Measurements from ENCODE around the gene MYH13.

The MYH13 gene

GRCh38 chr17:10403589-10403988 is 30.8 kb upstream of the MYH13 start:
- H3K4me3 ChIP-seq (ENCODE audit: low read depth, low read length): no peak overlapping the region
- DNase-seq (ENCODE audit: low read depth, low spot score): no peak
- ChIA-PET POLR2A (no interaction called here), CTCF (no interaction called here)
- TF ChIP-seq CTCF (IDR thresholded peaks at IDR 0.05; ENCODE audit: insufficient read depth, low read length, missing control alignments): no peak

- H3K4me3 ChIP-seq (ENCODE audit: low read depth, low read length): no peak overlapping the region
- TF ChIP-seq CTCF (IDR thresholded peaks at IDR 0.05; ENCODE audit: insufficient read depth, low read length, missing control alignments): no peak
- POLR2A ChIA-PET: no interaction called here
- CTCF ChIA-PET: no interaction called here
- no peak for DNase-seq (ENCODE audit: low read depth, low spot score)
Observed at GRCh38 chr17:10398352-10398751, 25.5 kb upstream of the MYH13 start.

DNA sequence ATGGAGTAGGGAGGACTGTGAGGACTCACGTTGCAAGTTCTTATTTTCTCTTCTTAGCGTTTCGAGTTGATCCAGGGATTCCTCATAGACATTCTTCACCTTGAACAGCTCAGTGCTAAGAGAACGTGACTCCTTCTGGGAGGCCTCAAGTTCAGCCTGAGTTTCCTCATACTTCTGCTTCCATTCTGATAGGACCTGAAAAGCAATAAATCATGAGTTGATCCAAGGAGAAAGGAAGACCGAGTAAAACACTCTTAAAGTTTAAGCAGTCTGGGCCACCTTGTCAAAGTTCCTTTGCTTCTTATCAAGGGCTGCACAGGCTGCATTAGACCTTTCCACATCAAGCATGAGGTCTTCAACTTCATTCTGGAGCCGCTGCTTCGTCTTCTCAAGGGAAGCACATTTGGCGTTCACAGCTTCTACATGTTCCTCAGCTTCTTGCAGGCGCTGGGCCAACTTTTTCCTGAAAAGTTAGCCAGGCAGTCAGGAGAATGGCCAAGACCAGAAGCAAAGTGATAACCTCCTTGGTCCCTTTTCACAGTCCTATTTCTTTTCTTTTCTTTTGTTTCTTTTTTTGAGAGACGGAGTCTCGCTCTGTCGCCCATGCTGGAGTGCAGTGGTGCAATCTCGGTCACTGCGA is 23.8 kb upstream of the MYH13 start:
- no peak for TF ChIP-seq CTCF (IDR thresholded peaks at IDR 0.05; ENCODE audit: insufficient read depth, low read length, missing control alignments)
- CTCF ChIA-PET: no interaction called here
- H3K4me3 ChIP-seq (ENCODE audit: low read depth, low read length): no peak overlapping the region
- POLR2A ChIA-PET: no interaction called here
- no peak for DNase-seq (ENCODE audit: low read depth, low spot score)

DNA sequence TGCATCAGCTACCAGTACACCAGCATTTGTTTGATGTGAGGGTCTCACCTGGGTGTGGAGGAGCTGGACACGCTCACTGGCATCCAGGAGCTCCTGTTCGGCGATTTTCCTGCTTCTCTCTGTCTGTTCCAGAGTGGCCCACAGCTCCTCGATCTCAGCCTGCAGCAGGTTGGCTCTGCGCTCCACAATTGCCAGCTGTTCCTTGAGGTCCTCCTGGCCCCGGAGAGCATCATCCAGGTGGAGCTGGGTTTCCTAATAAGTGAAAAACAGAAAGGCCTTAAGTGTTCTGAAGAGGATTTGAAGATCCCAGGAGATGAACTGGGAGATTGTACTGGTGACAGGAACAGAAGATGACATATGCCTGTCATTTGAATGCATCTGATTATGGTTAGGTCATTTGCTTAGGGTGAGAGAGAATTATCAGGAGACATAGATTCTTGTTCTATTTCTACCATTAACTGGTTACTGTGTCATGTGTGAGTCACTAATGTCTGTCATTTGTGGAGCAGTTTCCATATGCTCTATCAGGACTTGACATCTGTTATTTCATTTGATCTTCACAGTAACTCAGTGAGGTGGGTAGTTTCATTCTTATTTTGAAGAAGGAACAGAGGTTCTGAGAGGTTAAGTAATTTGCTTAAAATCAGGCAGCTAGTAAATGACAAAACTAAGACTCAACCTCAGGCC is 21.5 kb upstream of the MYH13 start:
- TF ChIP-seq CTCF (IDR thresholded peaks at IDR 0.05; ENCODE audit: insufficient read depth, low read length, missing control alignments): no peak
- ChIA-PET POLR2A (no interaction called here), CTCF (no interaction called here)
- no peak overlapping the region for H3K4me3 ChIP-seq (ENCODE audit: low read depth, low read length)
- DNase-seq (ENCODE audit: low read depth, low spot score): no peak

- DNase-seq (ENCODE audit: low read depth, low spot score): no peak
- no peak overlapping the region for H3K4me3 ChIP-seq (ENCODE audit: low read depth, low read length)
- ChIA-PET POLR2A (interaction anchor here (0.6 kb wide), 1 partner anchor 207 kb away, joined by 3 read pairs; no protein-coding TSS in a partner anchor), CTCF (no interaction called here)
- TF ChIP-seq CTCF (IDR thresholded peaks at IDR 0.05; ENCODE audit: insufficient read depth, low read length, missing control alignments): no peak
Observed at GRCh38 chr17:10392880-10393279, 20.1 kb upstream of the MYH13 start.

DNA sequence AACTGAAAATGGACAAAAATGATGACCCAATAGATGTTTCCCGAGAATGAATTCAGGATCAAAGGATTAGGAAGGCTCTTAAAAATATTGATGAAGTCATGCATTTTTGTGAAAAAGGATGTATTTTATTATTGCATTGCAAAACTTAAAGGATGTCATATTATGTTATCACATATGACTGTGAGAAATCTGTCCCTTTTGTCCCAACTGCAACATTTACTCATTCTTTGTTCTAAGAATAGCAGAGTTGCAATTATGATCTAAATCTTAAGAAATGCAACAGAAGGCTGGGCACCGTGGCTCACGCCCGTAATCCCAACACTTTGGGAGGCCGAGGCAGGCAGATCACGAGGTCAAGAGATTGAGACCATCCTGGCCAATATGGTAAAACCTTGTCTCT is 13.1 kb upstream of the MYH13 start:
- CTCF ChIA-PET: no interaction called here
- H3K4me3 ChIP-seq (ENCODE audit: low read depth, low read length): no peak overlapping the region
- DNase-seq (ENCODE audit: low read depth, low spot score): no peak
- no peak for TF ChIP-seq CTCF (IDR thresholded peaks at IDR 0.05; ENCODE audit: insufficient read depth, low read length, missing control alignments)
- POLR2A ChIA-PET: no interaction called here

Measured in AG04449 (cell line).